Ovary (tissue), 3 donors: Measurements from ENCODE around the gene FGD4.

Experiments
- EP300 ChIP-seq: sonication (generic); formaldehyde crosslinking; IDR thresholded peaks from one replicate; pipeline ENCODE4 v1.6.1; 2017; ENCODE audit warnings: antibody characterized with exemption
- POLR2A ChIP-seq: fragments of 450-650 bp; IDR thresholded peaks from one replicate; pipeline ENCODE4 v1.6.1; 2017; ENCODE audit warnings: antibody characterized with exemption, mild to moderate bottlenecking, moderate library complexity
- TF ChIP-seq, protein P1 (sequence below), 3 donors: fragments of 450-650 bp in 2 of 3; fragments of 200-600 bp in 1 of 3; IDR thresholded peaks; one replicate each; pipeline versions ENCODE4 v1.5.1 to v1.8.0; 2016 to 2022; ENCODE audit warnings: antibody characterized with exemption in 3 of 3, mild to moderate bottlenecking in 1 of 3
- donor health status: DM: no; HTN: no; CAD: no.

DNA sequence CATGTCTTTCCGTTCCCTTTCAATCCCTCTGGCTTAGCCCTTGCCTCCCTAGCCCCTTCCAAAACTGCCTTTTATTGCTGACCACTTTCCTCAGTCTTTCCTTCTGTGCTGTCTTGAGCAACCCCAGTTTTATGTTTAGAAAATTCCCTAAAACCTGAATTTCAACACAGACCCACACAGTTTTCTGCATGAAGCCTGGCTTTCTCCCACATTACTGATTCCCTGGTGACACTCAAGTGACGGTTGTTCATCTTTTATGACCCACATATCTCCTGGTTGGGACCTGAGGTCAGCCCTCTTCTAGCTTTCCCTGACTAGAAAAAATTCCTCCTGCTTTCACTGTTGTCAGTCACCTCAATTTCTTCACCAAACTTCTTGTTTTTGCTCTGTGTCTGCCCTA, 21.0 kb downstream of the FGD4 start:
- TF ChIP-seq POLR2A (no peak), EP300 (no peak)
- TF ChIP-seq, protein P1, sequence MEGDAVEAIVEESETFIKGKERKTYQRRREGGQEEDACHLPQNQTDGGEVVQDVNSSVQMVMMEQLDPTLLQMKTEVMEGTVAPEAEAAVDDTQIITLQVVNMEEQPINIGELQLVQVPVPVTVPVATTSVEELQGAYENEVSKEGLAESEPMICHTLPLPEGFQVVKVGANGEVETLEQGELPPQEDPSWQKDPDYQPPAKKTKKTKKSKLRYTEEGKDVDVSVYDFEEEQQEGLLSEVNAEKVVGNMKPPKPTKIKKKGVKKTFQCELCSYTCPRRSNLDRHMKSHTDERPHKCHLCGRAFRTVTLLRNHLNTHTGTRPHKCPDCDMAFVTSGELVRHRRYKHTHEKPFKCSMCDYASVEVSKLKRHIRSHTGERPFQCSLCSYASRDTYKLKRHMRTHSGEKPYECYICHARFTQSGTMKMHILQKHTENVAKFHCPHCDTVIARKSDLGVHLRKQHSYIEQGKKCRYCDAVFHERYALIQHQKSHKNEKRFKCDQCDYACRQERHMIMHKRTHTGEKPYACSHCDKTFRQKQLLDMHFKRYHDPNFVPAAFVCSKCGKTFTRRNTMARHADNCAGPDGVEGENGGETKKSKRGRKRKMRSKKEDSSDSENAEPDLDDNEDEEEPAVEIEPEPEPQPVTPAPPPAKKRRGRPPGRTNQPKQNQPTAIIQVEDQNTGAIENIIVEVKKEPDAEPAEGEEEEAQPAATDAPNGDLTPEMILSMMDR (IDR thresholded peaks at IDR 0.05): no peak
